Mesendoderm (in vitro differentiated cells): ENCODE results near the gene NEK6.
"Not testable (repeated sequence)": the region's sequence is repeated elsewhere in the genome, so short reads cannot be mapped to it uniquely, and the experiment has no call there.

Experiments used
- DNase-seq: peaks from one replicate; pipeline ENCODE4 v3.0.0; 2013
- H2AK5ac ChIP-seq: 2 replicates; pipeline ENCODE4 v1.6.1; 2013; ENCODE audit warnings: low read length, inconsistent platforms
- H2BK120ac ChIP-seq: 2 replicates; pipeline ENCODE4 v1.6.1; 2013; ENCODE audit warnings: low read depth, mild to moderate bottlenecking, low read length, moderate library complexity, mixed read lengths
- H2BK15ac ChIP-seq: replicated peaks from 2 replicates; pipeline ENCODE4 v1.6.1; 2013; ENCODE audit warnings: low read depth, mild to moderate bottlenecking, moderate library complexity
- H2BK5ac ChIP-seq: 2 replicates; pipeline ENCODE4 v1.6.1; 2013; ENCODE audit warnings: low read length, inconsistent platforms
- H3K18ac ChIP-seq: 2 replicates; pipeline ENCODE4 v1.6.1; 2013; ENCODE audit warnings: mild to moderate bottlenecking, low read length, mixed read lengths
- H3K23ac ChIP-seq: one replicate; pipeline ENCODE4 v1.6.1; 2013; ENCODE audit warnings: low read length
- H3K27ac ChIP-seq: 2 replicates; pipeline ENCODE4 v1.5.1; 2013; ENCODE audit warnings: low read depth, mild to moderate bottlenecking, inconsistent platforms, low read length, moderate library complexity
- H3K27me3 ChIP-seq: 2 replicates; pipeline ENCODE4 v1.6.1; 2013; ENCODE audit warnings: low read length, control low read depth, mild to moderate bottlenecking, inconsistent platforms; ENCODE audit not compliant: insufficient read depth, poor library complexity
- H3K36me3 ChIP-seq: 2 replicates; pipeline ENCODE4 v1.6.1; 2013; ENCODE audit warnings: low read length, inconsistent platforms; ENCODE audit not compliant: control insufficient read depth, insufficient read depth
- H3K4ac ChIP-seq: one replicate; pipeline ENCODE4 v1.6.1; 2013; ENCODE audit warnings: low read depth, mild to moderate bottlenecking, low read length, moderate library complexity
- H3K4me1 ChIP-seq: 2 replicates; pipeline ENCODE4 v1.6.1; 2013; ENCODE audit warnings: low read depth, low read length, inconsistent platforms; ENCODE audit not compliant: control insufficient read depth
- H3K4me2 ChIP-seq: 2 replicates; pipeline ENCODE4 v1.6.1; 2013; ENCODE audit warnings: low read length
- H3K4me3 ChIP-seq: 2 replicates; pipeline ENCODE4 v1.5.1; 2013; ENCODE audit warnings: mild to moderate bottlenecking, low read length
- H3K56ac ChIP-seq: one replicate; pipeline ENCODE4 v1.6.1; 2013; ENCODE audit warnings: low read length
- H3K79me1 ChIP-seq: 2 replicates; pipeline ENCODE4 v1.6.1; 2013; ENCODE audit warnings: low read length, inconsistent platforms
- H3K79me2 ChIP-seq: 2 replicates; pipeline ENCODE4 v1.6.1; 2013; ENCODE audit warnings: mild to moderate bottlenecking, low read length; ENCODE audit not compliant: control insufficient read depth, insufficient read depth
- H3K9ac ChIP-seq: 2 replicates; pipeline ENCODE4 v1.6.1; 2013; ENCODE audit warnings: low read length, inconsistent platforms
- H4K5ac ChIP-seq: one replicate; pipeline ENCODE4 v1.6.1; 2013; ENCODE audit warnings: low read length
- H4K8ac ChIP-seq: one replicate; pipeline ENCODE4 v1.6.1; 2013; ENCODE audit warnings: low read depth, mild to moderate bottlenecking, control low read depth, low read length, moderate library complexity
- WGBS: extraction: QIAGEN DNeasy Blood & Tissue Kit; methylation state at CpG from one replicate; pipeline ENCODE4 v1.1.7; 2013; ENCODE audit warnings: low lambda C conversion rate, missing lambda C conversion rate; ENCODE audit not compliant: insufficient coverage; ENCODE audit errors: extremely low coverage; 5-methylcytosine and 5-hydroxymethylcytosine counted together

Gene NEK6

GRCh38 chr9:124248066-124248465, 9.7 kb upstream of the NEK6 start:
- Histone ChIP-seq H2BK5ac (no peak overlapping the region), H3K4me2 (no peak overlapping the region), H3K4me1 (peaks cover 7% of the 10 kb centered on the region), H3K18ac (no peak overlapping the region), H4K5ac (no peak overlapping the region), H2BK15ac (no peak overlapping the region), H3K79me1 (no peaks in the 10 kb centered on the region), H3K56ac (no peak overlapping the region), H3K36me3 (no peaks in the 10 kb centered on the region), H2BK120ac (no peak overlapping the region), H4K8ac (no peak overlapping the region), H3K23ac (no peak overlapping the region), H3K9ac (no peak overlapping the region), H3K27ac (no peak overlapping the region), H3K4me3 (no peak overlapping the region), H2AK5ac (no peak overlapping the region), H3K27me3 (no peaks in the 10 kb centered on the region), H3K4ac (no peak overlapping the region), H3K79me2 (no peaks in the 10 kb centered on the region)
- no peak for DNase-seq
- WGBS: no CpG with 5 or more reads among the region's 3 CpGs

- H3K9ac ChIP-seq: no peak overlapping the region
- H3K23ac ChIP-seq: no peak overlapping the region
- no peak overlapping the region for H3K4ac ChIP-seq
- no peak overlapping the region for H3K4me3 ChIP-seq
- WGBS: no CpG with 5 or more reads among the region's 4 CpGs
- no peaks in the 10 kb centered on the region for H3K79me2 ChIP-seq
- no peak for DNase-seq
- H2AK5ac ChIP-seq: no peak overlapping the region
- no peak overlapping the region for H3K4me2 ChIP-seq
- H3K4me1 ChIP-seq: peaks cover 7% of the 10 kb centered on the region
- no peak overlapping the region for H2BK120ac ChIP-seq
- no peaks in the 10 kb centered on the region for H3K36me3 ChIP-seq
- no peak overlapping the region for H4K8ac ChIP-seq
- H3K27me3 ChIP-seq: no peaks in the 10 kb centered on the region
- H3K56ac ChIP-seq: no peak overlapping the region
- H3K79me1 ChIP-seq: no peaks in the 10 kb centered on the region
- no peak overlapping the region for H2BK5ac ChIP-seq
- H2BK15ac ChIP-seq: no peak overlapping the region
- no peak overlapping the region for H4K5ac ChIP-seq
- H3K18ac ChIP-seq: no peak overlapping the region
- H3K27ac ChIP-seq: no peak overlapping the region
These were observed 8.8 kb upstream of the NEK6 start for GRCh38 chr9:124248960-124249359.

GRCh38 chr9:124251204-124251603, 6.5 kb upstream of the NEK6 start:
- Histone ChIP-seq H3K4me1 (peaks cover 7% of the 10 kb centered on the region), H2AK5ac (no peak overlapping the region), H3K23ac (no peak overlapping the region), H3K79me2 (no peaks in the 10 kb centered on the region), H3K27ac (no peak overlapping the region), H2BK15ac (no peak overlapping the region), H2BK5ac (no peak overlapping the region), H3K27me3 (no peaks in the 10 kb centered on the region), H3K4ac (no peak overlapping the region), H3K9ac (no peak overlapping the region), H3K36me3 (no peaks in the 10 kb centered on the region), H4K5ac (peak overlapping the region; percentile 23), H3K79me1 (no peaks in the 10 kb centered on the region), H3K18ac (no peak overlapping the region), H4K8ac (no peak overlapping the region), H3K4me2 (no peak overlapping the region), H3K4me3 (no peak overlapping the region), H2BK120ac (no peak overlapping the region), H3K56ac (no peak overlapping the region)
- no CpG with 5 or more reads among the region's 4 CpGs for WGBS
- no peak for DNase-seq

GRCh38 chr9:124251605-124252378, 6.0 kb upstream of the NEK6 start:
- Histone ChIP-seq H3K27me3 (no peaks in the 10 kb centered on the region), H3K36me3 (no peaks in the 10 kb centered on the region), H3K4me3 (no peak overlapping the region), H2BK120ac (no peak overlapping the region), H3K23ac (no peak overlapping the region), H3K4me2 (no peak overlapping the region), H3K79me1 (no peaks in the 10 kb centered on the region), H3K79me2 (no peaks in the 10 kb centered on the region), H3K27ac (no peak overlapping the region), H3K56ac (peak overlapping the region; percentile 25), H3K18ac (no peak overlapping the region), H2AK5ac (no peak overlapping the region), H2BK15ac (no peak overlapping the region), H3K4me1 (peaks cover 7% of the 10 kb centered on the region), H4K5ac (no peak overlapping the region), H2BK5ac (no peak overlapping the region), H3K4ac (no peak overlapping the region), H4K8ac (no peak overlapping the region), H3K9ac (no peak overlapping the region)
- peak; percentile 83 for DNase-seq
- no CpG with 5 or more reads among the region's 16 CpGs for WGBS

GRCh38 chr9:124252878-124253277, 4.9 kb upstream of the NEK6 start:
- H3K27ac ChIP-seq, H3K36me3 ChIP-seq, H3K4me3 ChIP-seq, H2BK120ac ChIP-seq, H3K56ac ChIP-seq, DNase-seq, H3K79me2 ChIP-seq, H3K4ac ChIP-seq, H2BK15ac ChIP-seq, H3K9ac ChIP-seq, H3K18ac ChIP-seq, H2AK5ac ChIP-seq, H3K4me2 ChIP-seq, H4K5ac ChIP-seq, H3K4me1 ChIP-seq, H3K23ac ChIP-seq, H3K79me1 ChIP-seq, H4K8ac ChIP-seq, H3K27me3 ChIP-seq, H2BK5ac ChIP-seq: not testable (repeated sequence)
- no CpG with 5 or more reads among the region's 8 CpGs for WGBS

GRCh38 chr9:124254261-124254682, 3.5 kb upstream of the NEK6 start:
- no peak overlapping the region for H2BK120ac ChIP-seq
- no peak overlapping the region for H3K18ac ChIP-seq
- H3K9ac ChIP-seq: no peak overlapping the region
- no peak overlapping the region for H2AK5ac ChIP-seq
- no peak overlapping the region for H2BK5ac ChIP-seq
- H3K4me1 ChIP-seq: peaks cover 7% of the 10 kb centered on the region
- no peaks in the 10 kb centered on the region for H3K36me3 ChIP-seq
- no peak overlapping the region for H3K4me2 ChIP-seq
- no CpG with 5 or more reads among the region's 10 CpGs for WGBS
- peaks cover 2% of the 10 kb centered on the region for H3K79me2 ChIP-seq
- H3K4ac ChIP-seq: no peak overlapping the region
- DNase-seq: no peak
- no peak overlapping the region for H2BK15ac ChIP-seq
- H4K8ac ChIP-seq: no peak overlapping the region
- no peak overlapping the region for H3K56ac ChIP-seq
- no peak overlapping the region for H3K27ac ChIP-seq
- no peak overlapping the region for H4K5ac ChIP-seq
- peaks cover 2% of the 10 kb centered on the region for H3K79me1 ChIP-seq
- no peak overlapping the region for H3K4me3 ChIP-seq
- no peaks in the 10 kb centered on the region for H3K27me3 ChIP-seq
- no peak overlapping the region for H3K23ac ChIP-seq
